GM10266 (cell line): ENCODE measurements around the gene SNRNP48.

Experiments used
- DNase-seq: peaks from one replicate; pipeline ENCODE4 v3.0.0; 2012; ENCODE audit errors: extremely low spot score
- TF ChIP-seq, protein P1 (sequence below): IDR thresholded peaks from 2 replicates; pipeline ENCODE4 v1.5.1; 2012; ENCODE audit warnings: mild to moderate bottlenecking, low read depth; ENCODE audit not compliant: control insufficient read depth, insufficient read depth; ENCODE audit errors: missing control alignments

SNRNP48 gene, protein sequence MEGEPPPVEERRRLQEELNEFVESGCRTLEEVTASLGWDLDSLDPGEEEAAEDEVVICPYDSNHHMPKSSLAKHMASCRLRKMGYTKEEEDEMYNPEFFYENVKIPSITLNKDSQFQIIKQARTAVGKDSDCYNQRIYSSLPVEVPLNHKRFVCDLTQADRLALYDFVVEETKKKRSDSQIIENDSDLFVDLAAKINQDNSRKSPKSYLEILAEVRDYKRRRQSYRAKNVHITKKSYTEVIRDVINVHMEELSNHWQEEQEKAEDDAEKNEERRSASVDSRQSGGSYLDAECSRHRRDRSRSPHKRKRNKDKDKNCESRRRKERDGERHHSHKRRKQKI

DNA sequence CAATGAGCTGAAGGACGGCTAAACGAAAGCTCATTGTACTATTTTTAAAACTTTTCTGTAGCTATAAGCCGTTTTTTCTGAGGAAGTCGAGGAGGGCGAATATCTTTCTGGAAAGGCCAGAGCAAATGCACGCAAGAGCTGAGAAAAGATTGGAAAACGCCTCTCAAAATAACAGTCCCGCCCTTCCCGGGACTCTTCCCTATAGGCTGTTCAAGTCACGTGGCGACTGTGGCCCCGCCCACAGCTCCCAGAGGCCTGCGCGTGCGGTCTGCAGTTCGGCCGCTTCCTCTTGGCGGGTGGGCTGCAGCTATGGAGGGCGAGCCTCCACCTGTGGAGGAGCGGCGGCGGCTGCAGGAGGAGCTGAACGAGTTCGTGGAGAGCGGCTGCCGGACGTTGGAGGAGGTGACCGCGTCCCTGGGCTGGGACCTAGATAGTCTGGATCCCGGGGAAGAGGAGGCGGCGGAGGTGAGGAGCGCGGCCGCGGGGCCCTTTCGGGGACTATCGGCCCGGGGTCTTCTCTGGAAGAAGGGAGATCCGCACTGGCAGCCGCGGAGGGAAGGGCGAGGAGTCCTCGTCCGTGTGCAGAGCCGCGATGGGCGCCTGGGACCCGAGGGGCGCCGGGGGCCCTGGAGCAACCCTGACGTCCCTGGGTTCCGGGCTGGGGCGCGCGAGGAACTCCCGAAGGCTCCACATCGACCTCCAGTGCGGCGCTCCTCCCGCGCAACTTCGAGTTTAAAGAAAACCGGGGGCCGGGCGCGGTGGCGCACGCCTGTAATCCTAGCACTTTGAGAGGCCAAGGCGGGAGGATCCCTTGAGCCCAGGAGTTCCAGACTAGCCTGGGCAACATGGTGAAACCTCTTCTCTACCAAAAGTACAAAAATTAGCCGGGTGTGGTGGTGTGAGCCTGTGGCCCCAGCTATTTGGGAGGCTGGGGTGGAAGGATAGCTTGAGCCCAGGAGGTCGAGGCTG lies at the start of gene SNRNP48:
Gene SNRNP48, plus strand, starts transcription at position 250 of the 969 bp plus-strand sequence. Its CDS starts 60 bp downstream, at position 310.
- TF ChIP-seq, protein P1, sequence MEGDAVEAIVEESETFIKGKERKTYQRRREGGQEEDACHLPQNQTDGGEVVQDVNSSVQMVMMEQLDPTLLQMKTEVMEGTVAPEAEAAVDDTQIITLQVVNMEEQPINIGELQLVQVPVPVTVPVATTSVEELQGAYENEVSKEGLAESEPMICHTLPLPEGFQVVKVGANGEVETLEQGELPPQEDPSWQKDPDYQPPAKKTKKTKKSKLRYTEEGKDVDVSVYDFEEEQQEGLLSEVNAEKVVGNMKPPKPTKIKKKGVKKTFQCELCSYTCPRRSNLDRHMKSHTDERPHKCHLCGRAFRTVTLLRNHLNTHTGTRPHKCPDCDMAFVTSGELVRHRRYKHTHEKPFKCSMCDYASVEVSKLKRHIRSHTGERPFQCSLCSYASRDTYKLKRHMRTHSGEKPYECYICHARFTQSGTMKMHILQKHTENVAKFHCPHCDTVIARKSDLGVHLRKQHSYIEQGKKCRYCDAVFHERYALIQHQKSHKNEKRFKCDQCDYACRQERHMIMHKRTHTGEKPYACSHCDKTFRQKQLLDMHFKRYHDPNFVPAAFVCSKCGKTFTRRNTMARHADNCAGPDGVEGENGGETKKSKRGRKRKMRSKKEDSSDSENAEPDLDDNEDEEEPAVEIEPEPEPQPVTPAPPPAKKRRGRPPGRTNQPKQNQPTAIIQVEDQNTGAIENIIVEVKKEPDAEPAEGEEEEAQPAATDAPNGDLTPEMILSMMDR: no peak
- peak; percentile 92 for DNase-seq

DNA sequence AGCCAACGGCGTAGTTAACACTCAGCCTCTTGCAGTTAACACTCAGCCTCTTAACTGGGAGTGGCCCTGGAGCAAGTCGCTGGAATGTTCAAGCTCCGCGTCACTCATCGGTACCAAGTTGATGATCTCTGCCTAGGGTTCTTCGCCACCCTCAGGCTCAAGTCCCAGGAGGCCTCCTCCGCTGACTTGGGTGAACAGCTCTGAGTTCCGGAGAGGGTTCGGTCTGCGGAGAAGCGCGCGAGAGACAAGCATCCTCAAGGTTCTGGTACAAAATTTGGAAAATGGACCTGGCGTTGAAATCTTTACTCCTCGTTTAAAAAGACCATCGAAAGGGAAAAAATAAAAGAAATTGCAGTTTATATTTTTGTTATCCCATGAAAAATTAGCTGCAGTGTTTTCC lies 49.4 kb upstream of the SNRNP48 start:
- TF ChIP-seq, protein P1: no peak
- no peak for DNase-seq

DNA sequence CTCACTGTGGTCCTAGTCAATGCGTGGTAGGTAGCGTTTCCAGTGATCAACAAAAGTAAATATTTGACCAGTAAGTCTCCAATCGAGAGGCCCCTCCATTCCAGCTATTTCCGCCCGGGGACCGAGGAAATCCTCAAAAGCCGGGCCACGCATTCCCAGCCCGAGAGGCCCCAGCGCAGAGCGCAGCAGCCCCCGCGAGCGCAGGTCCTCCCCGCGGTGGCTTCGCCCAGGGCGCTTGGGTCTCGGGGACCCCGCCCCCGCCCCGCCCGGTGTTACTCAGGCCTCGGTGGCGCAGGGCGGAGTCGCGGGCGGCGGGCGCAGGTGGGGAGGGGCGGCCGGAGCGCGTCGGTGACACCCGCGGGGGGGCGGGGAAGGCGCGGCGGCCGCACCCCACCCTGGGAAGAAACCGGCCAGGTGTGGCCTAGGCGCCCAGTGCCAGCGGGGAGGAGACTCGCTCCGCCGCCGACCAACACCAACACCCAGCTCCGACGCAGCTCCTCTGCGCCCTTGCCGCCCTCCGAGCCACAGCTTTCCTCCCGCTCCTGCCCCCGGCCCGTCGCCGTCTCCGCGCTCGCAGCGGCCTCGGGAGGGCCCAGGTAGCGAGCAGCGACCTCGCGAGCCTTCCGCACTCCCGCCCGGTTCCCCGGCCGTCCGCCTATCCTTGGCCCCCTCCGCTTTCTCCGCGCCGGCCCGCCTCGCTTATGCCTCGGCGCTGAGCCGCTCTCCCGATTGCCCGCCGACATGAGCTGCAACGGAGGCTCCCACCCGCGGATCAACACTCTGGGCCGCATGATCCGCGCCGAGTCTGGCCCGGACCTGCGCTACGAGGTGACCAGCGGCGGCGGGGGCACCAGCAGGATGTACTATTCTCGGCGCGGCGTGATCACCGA lies 48.6 kb upstream of the SNRNP48 start, which contains the start of gene DSP:
Gene DSP, plus strand, starts transcription at position 497 of the 890 bp plus-strand sequence. Its CDS starts 245 bp downstream, at position 742.
- TF ChIP-seq, protein P1: no peak
- DNase-seq: peak; percentile 49

DNA sequence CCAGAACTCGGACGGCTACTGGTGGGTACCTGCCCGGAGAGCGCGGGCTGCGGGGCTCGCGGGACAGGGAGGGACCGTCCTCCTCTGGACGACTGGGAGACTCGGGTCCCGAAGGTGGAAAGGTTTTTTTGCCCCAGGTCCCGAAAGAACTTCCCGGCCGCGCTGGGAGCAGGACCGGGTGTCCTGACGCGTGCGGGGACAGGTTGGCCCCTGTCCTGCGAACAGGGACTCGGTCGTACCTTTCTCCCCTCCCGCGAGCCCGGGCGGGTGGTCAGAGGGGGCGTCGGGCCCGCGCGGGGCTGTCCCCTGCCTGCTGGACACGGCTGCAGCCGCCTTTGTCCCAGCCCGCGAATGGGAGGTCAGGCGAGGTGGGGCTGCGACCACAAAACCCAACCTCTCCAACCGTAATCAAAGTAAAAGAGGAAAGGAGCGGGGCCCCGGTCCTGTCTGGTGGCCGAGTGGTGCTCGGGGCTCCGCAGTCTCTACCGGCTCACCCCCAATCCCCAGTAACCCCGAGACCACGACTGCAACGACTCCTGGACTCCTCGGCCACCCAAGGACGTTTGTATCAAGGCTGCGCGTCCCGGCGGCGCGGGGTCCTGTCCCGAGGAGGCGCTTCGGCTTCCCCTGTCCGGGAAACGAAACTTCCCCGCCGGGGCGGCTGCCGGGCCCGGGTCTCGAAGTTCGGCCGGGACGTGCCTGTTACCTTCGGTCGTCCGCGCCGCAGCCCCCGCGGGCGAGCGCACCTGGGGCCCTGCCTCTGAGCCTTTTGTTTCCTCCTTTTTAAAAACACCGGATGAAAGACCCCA lies 47.7 kb upstream of the SNRNP48 start:
- DNase-seq: peak; percentile 33
- TF ChIP-seq, protein P1: no peak

DNA sequence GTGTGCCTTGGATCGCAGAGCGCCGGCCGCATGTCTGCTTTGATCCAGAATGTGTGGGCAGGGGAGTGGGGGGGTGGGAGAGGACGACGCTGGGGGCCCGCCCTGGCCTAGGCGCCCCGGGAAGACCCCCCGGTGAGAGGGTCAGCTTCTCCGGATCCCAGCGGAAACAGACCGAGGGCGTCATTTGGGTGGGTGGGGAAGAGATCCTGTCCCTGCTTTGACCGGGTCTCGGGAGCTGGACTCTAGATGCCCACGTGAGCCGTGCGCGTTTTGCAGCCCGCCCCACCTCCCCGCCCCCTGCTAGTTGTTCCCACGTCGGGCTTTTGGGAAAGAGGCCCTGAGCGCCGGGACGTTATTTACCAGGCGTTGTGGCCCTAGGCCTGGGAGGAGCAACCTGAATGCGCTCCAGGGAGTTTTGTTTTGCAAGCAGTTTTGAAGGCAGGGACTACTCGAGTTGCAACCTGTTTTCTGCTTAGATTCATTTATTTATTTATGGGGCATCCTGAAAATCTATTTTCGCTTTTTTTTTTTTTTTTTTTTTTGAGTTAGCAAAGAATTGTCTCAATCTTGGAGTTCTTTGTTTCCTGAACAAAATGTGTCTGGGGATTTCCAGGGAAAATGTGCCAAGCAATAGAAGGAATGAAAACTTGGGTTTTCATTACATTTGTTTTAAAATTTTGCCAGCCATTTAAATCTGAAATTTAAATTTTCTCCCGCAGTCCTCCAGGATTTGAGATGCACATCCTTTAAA lies 46.9 kb upstream of the SNRNP48 start:
- TF ChIP-seq, protein P1: no peak
- peak; percentile 35 for DNase-seq
